Lower lobe of right lung (tissue), 2 donors: ENCODE measurements around the gene MYO1C. TPM values are rescaled to one million over a fixed set of nuclear protein-coding genes. Genes with fewer than 3 reads are reported as not detected.
"Not testable (repeated sequence)": the region's sequence is repeated elsewhere in the genome, so short reads cannot be mapped to it uniquely, and the experiment has no call there.

Experiments
- ATAC-seq, 2 donors: fragments of 200-7000 bp; cut with Tn5 transposase; one replicate each; pipeline ENCODE4 v1.9.1; 2020 to 2022; ENCODE audit warnings: mild to moderate bottlenecking in 2 of 2, moderate library complexity in 2 of 2
- DNase-seq: peaks from one replicate; pipeline ENCODE4 v3.0.0-alpha.2; 2020
- H3K27ac ChIP-seq: fragments of 200-600 bp; one replicate; pipeline ENCODE4 v1.8.0; 2022
- H3K27me3 ChIP-seq: fragments of 200-600 bp; one replicate; pipeline ENCODE4 v1.8.0; 2022; ENCODE audit warnings: low read depth
- H3K36me3 ChIP-seq: fragments of 200-600 bp; one replicate; pipeline ENCODE4 v1.8.0; 2022; ENCODE audit warnings: mild to moderate bottlenecking
- H3K4me1 ChIP-seq: fragments of 200-600 bp; one replicate; pipeline ENCODE4 v1.8.0; 2022
- H3K4me3 ChIP-seq: fragments of 200-600 bp; one replicate; pipeline ENCODE4 v1.8.0; 2022; ENCODE audit warnings: mild to moderate bottlenecking
- H3K9me3 ChIP-seq: fragments of 200-600 bp; one replicate; pipeline ENCODE4 v1.8.0; 2022
- intact Hi-C: fragments of 100-400 bp; cut with DNase I; formaldehyde crosslinking; loops from one replicate; pipeline ENCODE4 v1.11.0; 2022
- total RNA-seq: library from RNA; stranded (reverse); fragmentation: NEBNext Ultra II Directional; extraction: Animal tissue kit (Norgen Biotek cat#: 25700); gene quantifications from one replicate; pipeline ENCODE4 v1.2.1, GENCODE V29; 2021
- TF ChIP-seq, protein P1 (sequence below): fragments of 200-600 bp; IDR thresholded peaks from one replicate; pipeline ENCODE4 v1.8.0; 2022; ENCODE audit warnings: antibody characterized with exemption, mild to moderate bottlenecking
- donor health status: DM: no; HTN: yes; CAD: no; lungs with severe emphysema.

Gene MYO1C
- total RNA-seq, 1 donor from 2014 or later: 213 TPM

DNA sequence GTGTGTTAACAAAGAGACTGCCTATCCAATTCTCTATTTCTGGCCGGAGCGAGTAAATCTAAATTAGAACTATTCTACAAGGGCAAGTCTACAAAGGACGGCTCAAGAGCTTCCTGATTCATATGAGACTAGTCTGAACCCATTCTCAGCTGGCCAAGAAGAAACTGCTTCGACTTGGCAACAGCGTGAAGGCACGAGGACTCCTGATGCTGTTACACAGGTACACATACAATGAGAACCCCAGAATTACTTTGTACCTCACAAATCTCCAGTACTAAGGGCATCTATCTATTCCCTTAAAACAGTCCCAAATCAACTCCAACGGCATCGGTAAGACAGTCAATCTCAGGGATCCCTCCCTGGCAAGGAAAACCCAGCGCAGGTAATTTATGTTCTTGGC is 37.9 kb downstream of the MYO1C start:
- H3K9me3 ChIP-seq: no peaks in the 10 kb centered on the region
- ATAC-seq (no peak), DNase-seq (no peak)
- TF ChIP-seq, protein P1, sequence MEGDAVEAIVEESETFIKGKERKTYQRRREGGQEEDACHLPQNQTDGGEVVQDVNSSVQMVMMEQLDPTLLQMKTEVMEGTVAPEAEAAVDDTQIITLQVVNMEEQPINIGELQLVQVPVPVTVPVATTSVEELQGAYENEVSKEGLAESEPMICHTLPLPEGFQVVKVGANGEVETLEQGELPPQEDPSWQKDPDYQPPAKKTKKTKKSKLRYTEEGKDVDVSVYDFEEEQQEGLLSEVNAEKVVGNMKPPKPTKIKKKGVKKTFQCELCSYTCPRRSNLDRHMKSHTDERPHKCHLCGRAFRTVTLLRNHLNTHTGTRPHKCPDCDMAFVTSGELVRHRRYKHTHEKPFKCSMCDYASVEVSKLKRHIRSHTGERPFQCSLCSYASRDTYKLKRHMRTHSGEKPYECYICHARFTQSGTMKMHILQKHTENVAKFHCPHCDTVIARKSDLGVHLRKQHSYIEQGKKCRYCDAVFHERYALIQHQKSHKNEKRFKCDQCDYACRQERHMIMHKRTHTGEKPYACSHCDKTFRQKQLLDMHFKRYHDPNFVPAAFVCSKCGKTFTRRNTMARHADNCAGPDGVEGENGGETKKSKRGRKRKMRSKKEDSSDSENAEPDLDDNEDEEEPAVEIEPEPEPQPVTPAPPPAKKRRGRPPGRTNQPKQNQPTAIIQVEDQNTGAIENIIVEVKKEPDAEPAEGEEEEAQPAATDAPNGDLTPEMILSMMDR: no peak
- H3K4me1 ChIP-seq: peaks cover 54% of the 10 kb centered on the region
- no peaks in the 10 kb centered on the region for H3K27me3 ChIP-seq
- peak overlapping the region; percentile 98 for H3K27ac ChIP-seq
- intact Hi-C loops: no loop called here
- peak overlapping the region; percentile 97 for H3K4me3 ChIP-seq
- H3K36me3 ChIP-seq: peaks cover 15% of the 10 kb centered on the region

GRCh38 chr17:1453694-1454093 is 38.8 kb downstream of the MYO1C start:
- H3K27ac ChIP-seq, ATAC-seq, H3K9me3 ChIP-seq, intact Hi-C loops, H3K4me3 ChIP-seq, DNase-seq, H3K27me3 ChIP-seq: not testable (repeated sequence)
- Histone ChIP-seq H3K36me3 (peaks cover 15% of the 10 kb centered on the region), H3K4me1 (peaks cover 60% of the 10 kb centered on the region)

DNA sequence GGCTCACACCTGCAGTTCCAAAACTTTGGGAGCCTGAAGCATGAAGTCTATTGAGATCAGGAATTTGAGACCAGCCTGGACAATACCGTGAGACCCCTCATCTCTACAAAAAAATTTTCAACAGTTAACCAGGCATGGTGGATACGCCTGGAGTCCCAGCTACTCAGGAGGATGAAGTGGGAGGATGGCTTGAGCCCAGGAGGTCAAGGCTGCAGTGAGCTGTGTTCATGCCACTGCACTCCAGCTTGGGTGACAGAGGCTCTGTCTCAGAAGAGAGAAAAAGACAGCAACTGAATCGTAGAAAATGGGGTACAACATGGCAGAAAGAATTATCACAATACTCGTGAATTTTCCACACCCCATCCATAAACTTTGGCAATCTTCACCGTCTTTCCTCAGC is 39.6 kb downstream of the MYO1C start:
- ATAC-seq (no peak), DNase-seq (no peak)
- intact Hi-C loops: no loop called here
- Histone ChIP-seq H3K9me3 (no peaks in the 10 kb centered on the region), H3K4me1 (peaks cover 69% of the 10 kb centered on the region), H3K27ac (no peak overlapping the region), H3K4me3 (no peak overlapping the region), H3K27me3 (no peaks in the 10 kb centered on the region), H3K36me3 (peaks cover 15% of the 10 kb centered on the region)
- TF ChIP-seq, protein P1: no peak

GRCh38 chr17:1450261-1450660 is 42.2 kb downstream of the MYO1C start:
- peak overlapping the region; percentile 50 for H3K27ac ChIP-seq
- H3K4me1 ChIP-seq: peaks cover 89% of the 10 kb centered on the region
- ATAC-seq, H3K9me3 ChIP-seq, intact Hi-C loops, DNase-seq, H3K27me3 ChIP-seq, H3K4me3 ChIP-seq: not testable (repeated sequence)
- peaks cover 15% of the 10 kb centered on the region for H3K36me3 ChIP-seq

DNA sequence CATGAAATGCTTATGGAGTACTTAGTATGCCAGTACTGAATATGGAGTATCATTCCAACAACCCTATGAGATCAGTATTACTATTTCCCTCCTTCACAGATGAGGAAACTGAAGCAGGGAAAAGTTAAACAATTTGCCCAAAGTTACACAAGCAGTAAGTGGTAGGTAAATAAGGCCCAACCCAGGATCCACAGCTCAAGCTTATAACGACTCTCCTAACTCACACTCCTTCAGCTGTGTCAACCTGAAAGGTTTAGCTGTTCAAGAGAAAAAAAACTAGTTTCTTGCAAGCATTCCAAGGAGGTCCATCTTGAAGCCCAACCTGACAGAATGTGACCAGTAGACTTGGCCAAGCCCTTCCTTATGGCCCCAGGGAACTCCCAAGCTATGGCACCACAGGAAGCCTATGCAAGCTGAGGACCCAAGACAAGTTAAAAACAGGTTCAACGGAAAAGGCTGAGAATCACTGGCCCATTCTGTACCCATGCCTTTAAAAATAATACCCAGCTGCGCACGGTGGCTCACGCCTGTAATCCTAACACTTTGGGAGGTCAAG is 43.0 kb downstream of the MYO1C start:
- Histone ChIP-seq H3K9me3 (no peaks in the 10 kb centered on the region), H3K27me3 (no peaks in the 10 kb centered on the region), H3K36me3 (peaks cover 15% of the 10 kb centered on the region), H3K27ac (peak overlapping the region; percentile 50), H3K4me1 (peaks cover 84% of the 10 kb centered on the region), H3K4me3 (no peak overlapping the region)
- TF ChIP-seq, protein P1: no peak
- no peak for DNase-seq
- peak; percentile 86 to 88 for ATAC-seq
- intact Hi-C loops: no loop called here

GRCh38 chr17:1447052-1447451 is 45.4 kb downstream of the MYO1C start:
- ATAC-seq: no peak
- Histone ChIP-seq H3K36me3 (no peaks in the 10 kb centered on the region), H3K4me3 (peak overlapping the region; percentile 7), H3K27me3 (no peaks in the 10 kb centered on the region), H3K9me3 (no peaks in the 10 kb centered on the region), H3K27ac (peak overlapping the region; percentile 78), H3K4me1 (peaks cover 60% of the 10 kb centered on the region)
- intact Hi-C loops: no loop called here
- DNase-seq: no peak
- TF ChIP-seq, protein P1: no peak

GRCh38 chr17:1446201-1446600 is 46.3 kb downstream of the MYO1C start:
- H3K4me1 ChIP-seq: peaks cover 51% of the 10 kb centered on the region
- TF ChIP-seq, protein P1: no peak
- DNase-seq (no peak), ATAC-seq (no peak)
- H3K27ac ChIP-seq: peak overlapping the region; percentile 78
- no peaks in the 10 kb centered on the region for H3K27me3 ChIP-seq
- no peak overlapping the region for H3K4me3 ChIP-seq
- intact Hi-C loops: no loop called here
- no peaks in the 10 kb centered on the region for H3K36me3 ChIP-seq
- H3K9me3 ChIP-seq: no peaks in the 10 kb centered on the region

GRCh38 chr17:1445695-1446094 is 46.8 kb downstream of the MYO1C start:
- H3K9me3 ChIP-seq, intact Hi-C loops, DNase-seq, H3K4me3 ChIP-seq, ATAC-seq, H3K27me3 ChIP-seq, H3K36me3 ChIP-seq: not testable (repeated sequence)
- Histone ChIP-seq H3K27ac (peak overlapping the region; percentile 78), H3K4me1 (peaks cover 51% of the 10 kb centered on the region)

DNA sequence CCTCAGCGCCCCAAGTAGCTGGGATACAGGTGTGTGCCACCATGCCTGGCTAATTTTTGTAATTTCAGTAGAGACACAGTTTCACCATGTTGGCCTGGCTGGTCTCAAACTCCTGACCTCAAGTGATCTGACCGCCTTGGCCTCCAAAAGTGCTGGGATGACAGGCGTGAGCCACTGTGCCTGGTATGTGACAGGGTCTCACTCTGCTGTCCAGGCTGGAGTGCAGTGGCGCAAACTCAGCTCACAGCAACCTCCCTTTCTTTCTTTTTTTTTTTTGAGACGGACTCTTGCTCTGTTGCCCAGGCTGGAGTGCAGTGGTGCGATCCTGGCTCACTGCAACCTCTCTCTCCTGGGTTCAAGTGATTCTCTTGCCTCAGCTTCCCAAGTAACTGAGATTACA is 49.8 kb downstream of the MYO1C start:
- H3K27me3 ChIP-seq, H3K4me3 ChIP-seq, DNase-seq, H3K27ac ChIP-seq, ATAC-seq, intact Hi-C loops, H3K9me3 ChIP-seq, H3K36me3 ChIP-seq: not testable (repeated sequence)
- H3K4me1 ChIP-seq: peaks cover 34% of the 10 kb centered on the region
